Neural crest cell (in vitro differentiated cells): Measurements from ENCODE around the gene STX19. TPM values are rescaled to one million over a fixed set of nuclear protein-coding genes. Genes with fewer than 3 reads are reported as not detected.

Experiments used
- DNase-seq: peaks from one replicate; pipeline ENCODE4 v3.0.0; 2021; ENCODE audit warnings: low read depth, mixed read lengths, low spot score
- H3K27ac Mint-ChIP-seq: one replicate; pipeline ENCODE4 v1.8.0; 2021; ENCODE audit warnings: mild to moderate bottlenecking, mixed read lengths; ENCODE audit not compliant: unreplicated experiment
- H3K27me3 Mint-ChIP-seq: 2 replicates; pipeline ENCODE4 v1.8.0; 2021; ENCODE audit warnings: low read depth, mild to moderate bottlenecking, mixed read lengths
- H3K36me3 Mint-ChIP-seq: 2 replicates; pipeline ENCODE4 v1.8.0; 2021; ENCODE audit warnings: low read depth, mild to moderate bottlenecking, mixed read lengths
- H3K4me1 Mint-ChIP-seq: 2 replicates; pipeline ENCODE4 v1.8.0; 2021; ENCODE audit warnings: mixed read lengths
- H3K4me3 Mint-ChIP-seq: one replicate; pipeline ENCODE4 v1.8.0; 2021; ENCODE audit warnings: mild to moderate bottlenecking, mixed read lengths
- H3K9me3 Mint-ChIP-seq: 2 replicates; pipeline ENCODE4 v1.8.0; 2021; ENCODE audit warnings: mixed read lengths
- total RNA-seq: library from RNA; stranded (reverse); gene quantifications from 2 replicates; pipeline ENCODE4 v1.2.1, GENCODE V29; 2021
- TF ChIP-seq, protein P1 (sequence below): fragments of 200-600 bp; sonication (generic); conservative IDR thresholded peaks from 2 replicates; pipeline ENCODE4 v1.5.0; 2021; ENCODE audit warnings: antibody characterized with exemption, mild to moderate bottlenecking

Gene STX19
- total RNA-seq, 1 donor from 2014 or later, result not detected

GRCh38 chr3:94066506-94067500 lies 38.4 kb upstream of the STX19 start:
- TF ChIP-seq, protein P1, sequence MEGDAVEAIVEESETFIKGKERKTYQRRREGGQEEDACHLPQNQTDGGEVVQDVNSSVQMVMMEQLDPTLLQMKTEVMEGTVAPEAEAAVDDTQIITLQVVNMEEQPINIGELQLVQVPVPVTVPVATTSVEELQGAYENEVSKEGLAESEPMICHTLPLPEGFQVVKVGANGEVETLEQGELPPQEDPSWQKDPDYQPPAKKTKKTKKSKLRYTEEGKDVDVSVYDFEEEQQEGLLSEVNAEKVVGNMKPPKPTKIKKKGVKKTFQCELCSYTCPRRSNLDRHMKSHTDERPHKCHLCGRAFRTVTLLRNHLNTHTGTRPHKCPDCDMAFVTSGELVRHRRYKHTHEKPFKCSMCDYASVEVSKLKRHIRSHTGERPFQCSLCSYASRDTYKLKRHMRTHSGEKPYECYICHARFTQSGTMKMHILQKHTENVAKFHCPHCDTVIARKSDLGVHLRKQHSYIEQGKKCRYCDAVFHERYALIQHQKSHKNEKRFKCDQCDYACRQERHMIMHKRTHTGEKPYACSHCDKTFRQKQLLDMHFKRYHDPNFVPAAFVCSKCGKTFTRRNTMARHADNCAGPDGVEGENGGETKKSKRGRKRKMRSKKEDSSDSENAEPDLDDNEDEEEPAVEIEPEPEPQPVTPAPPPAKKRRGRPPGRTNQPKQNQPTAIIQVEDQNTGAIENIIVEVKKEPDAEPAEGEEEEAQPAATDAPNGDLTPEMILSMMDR, result no peak
- no peaks in the 10 kb centered on the region for H3K9me3 Mint-ChIP-seq
- H3K36me3 Mint-ChIP-seq, result peaks cover 13% of the 10 kb centered on the region
- peak overlapping the region; percentile 22 for H3K4me3 Mint-ChIP-seq
- DNase-seq, result no peak
- H3K27ac Mint-ChIP-seq, result no peak overlapping the region
- peaks cover 33% of the 10 kb centered on the region for H3K4me1 Mint-ChIP-seq
- H3K27me3 Mint-ChIP-seq, result no peaks in the 10 kb centered on the region

GRCh38 chr3:94065819-94066480 lies 37.6 kb upstream of the STX19 start:
- TF ChIP-seq, protein P1, result no peak
- Mint-ChIP-seq H3K27me3 (no peaks in the 10 kb centered on the region), H3K27ac (no peak overlapping the region), H3K4me3 (peak overlapping the region; percentile 12), H3K36me3 (peaks cover 13% of the 10 kb centered on the region), H3K4me1 (peaks cover 33% of the 10 kb centered on the region), H3K9me3 (no peaks in the 10 kb centered on the region)
- DNase-seq, result no peak

DNA sequence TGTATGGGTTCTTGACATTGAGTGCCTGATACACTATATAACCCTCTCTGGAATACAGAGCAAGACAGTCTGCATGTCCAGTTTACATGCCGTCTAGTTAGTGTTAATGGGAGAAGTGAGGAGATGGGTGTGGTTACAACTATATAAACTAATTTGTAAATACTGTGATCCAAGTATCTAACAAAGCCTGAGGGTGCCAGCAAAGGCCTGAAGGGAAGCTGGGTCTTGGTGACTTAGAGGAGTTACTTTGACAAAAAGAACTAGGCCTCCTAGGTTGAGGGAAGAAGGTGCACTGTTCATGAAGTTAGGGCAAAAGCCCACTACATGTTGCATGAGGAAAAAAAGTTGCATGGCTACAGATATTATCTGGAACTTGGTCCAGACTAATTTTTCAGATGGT lies 36.7 kb upstream of the STX19 start:
- TF ChIP-seq, protein P1, result no peak
- no peak overlapping the region for H3K27ac Mint-ChIP-seq
- no peaks in the 10 kb centered on the region for H3K27me3 Mint-ChIP-seq
- no peak for DNase-seq
- H3K36me3 Mint-ChIP-seq, result peaks cover 13% of the 10 kb centered on the region
- H3K4me3 Mint-ChIP-seq, result peak overlapping the region; percentile 7
- H3K9me3 Mint-ChIP-seq, result no peaks in the 10 kb centered on the region
- H3K4me1 Mint-ChIP-seq, result peaks cover 33% of the 10 kb centered on the region

GRCh38 chr3:94064243-94064860 lies 36.0 kb upstream of the STX19 start:
- Mint-ChIP-seq H3K27ac (peak overlapping the region; percentile 100), H3K9me3 (no peaks in the 10 kb centered on the region), H3K36me3 (peaks cover 13% of the 10 kb centered on the region), H3K27me3 (no peaks in the 10 kb centered on the region), H3K4me3 (peak overlapping the region; percentile 97), H3K4me1 (peaks cover 33% of the 10 kb centered on the region)
- TF ChIP-seq, protein P1, result no peak
- DNase-seq, result no peak

DNA sequence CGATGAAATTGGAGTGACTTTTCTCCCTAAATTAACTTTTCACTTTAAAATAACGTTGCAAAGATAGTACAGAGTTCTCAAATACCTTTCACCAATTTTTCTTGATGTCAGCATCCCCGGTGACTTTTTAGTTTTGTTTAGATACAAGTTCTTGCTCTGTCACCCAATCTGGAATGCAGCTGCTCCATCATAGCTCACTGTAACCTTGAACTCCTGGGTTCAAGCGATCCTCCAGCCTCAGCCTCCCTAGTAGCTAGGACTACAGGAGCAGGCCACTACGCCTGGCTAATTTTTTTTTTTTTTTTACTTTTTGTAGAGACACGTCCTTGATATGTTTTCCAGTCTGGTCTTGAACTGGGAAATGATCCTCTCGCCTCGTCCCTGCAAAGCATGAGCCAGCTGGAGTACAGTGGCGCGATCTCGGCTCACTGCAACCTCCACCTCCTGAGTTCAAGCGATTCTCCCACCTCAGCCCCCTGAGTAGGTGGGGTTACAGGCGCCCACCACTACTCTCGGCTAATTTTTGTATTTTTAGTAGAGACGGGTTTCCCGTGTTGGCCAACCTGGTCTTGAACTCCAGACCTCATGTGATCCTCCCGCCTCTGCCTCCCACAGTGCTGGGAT lies 35.2 kb upstream of the STX19 start:
- peak overlapping the region; percentile 97 for H3K4me3 Mint-ChIP-seq
- TF ChIP-seq, protein P1, result no peak
- no peaks in the 10 kb centered on the region for H3K9me3 Mint-ChIP-seq
- peaks cover 13% of the 10 kb centered on the region for H3K36me3 Mint-ChIP-seq
- H3K4me1 Mint-ChIP-seq, result peaks cover 33% of the 10 kb centered on the region
- H3K27ac Mint-ChIP-seq, result peak overlapping the region; percentile 100
- DNase-seq, result no peak
- no peaks in the 10 kb centered on the region for H3K27me3 Mint-ChIP-seq
